B cell (primary cell): Measurements from ENCODE around the gene OR7G1. TPM values are rescaled to one million over a fixed set of nuclear protein-coding genes. Genes with fewer than 3 reads are reported as not detected.

Source experiments
- ATAC-seq: fragments of 200-7000 bp; cut with Tn5 transposase; one replicate; pipeline ENCODE4 v1.10.0; 2021; ENCODE audit warnings: low read depth, mild to moderate bottlenecking, moderate number of reproducible peaks, moderate library complexity
- CTCF ChIA-PET: fragments of 350-600 bp; sonication (Branson Sonifier 250); formaldehyde crosslinking; loops from one replicate; lab custom pipeline; 2021; ENCODE audit warnings: antibody characterized with exemption, inconsistent platforms; lab: Charles Lee
- POLR2A ChIA-PET: fragments of 350-600 bp; sonication (Branson Sonifier 250); formaldehyde crosslinking; loops from one replicate; lab custom pipeline; 2021; ENCODE audit warnings: antibody characterized with exemption; lab: Charles Lee
- DNase-seq: peaks from one replicate; pipeline ENCODE4 v3.0.0; 2013
- H2AFZ ChIP-seq: 2 replicates; pipeline ENCODE4 v1.6.1; 2012; ENCODE audit warnings: mild to moderate bottlenecking, low read depth, low read length; ENCODE audit not compliant: insufficient read depth, poor library complexity, severe bottlenecking
- H3K27ac ChIP-seq, 2 donors: 1 replicate in 1 of 2; 2 replicates in 1 of 2; pipeline ENCODE4 v1.5.1; 2012 to 2013; ENCODE audit warnings: low read length in 2 of 2, mild to moderate bottlenecking in 2 of 2, moderate library complexity in 1 of 2
- H3K27me3 ChIP-seq, 4 experiments: fragments of 200-600 bp in 1 of 4; sonication (generic) in 1 of 4; replicated peaks in 1 of 4; 1 replicate in 2 of 4; 2 replicates in 2 of 4; pipeline versions ENCODE4 v1.6.1 to v1.7.0; 2013 to 2016; ENCODE audit warnings: low read length in 3 of 4, mild to moderate bottlenecking in 2 of 4, mixed read lengths in 1 of 4, moderate library complexity in 1 of 4; ENCODE audit not compliant: insufficient read depth in 4 of 4, control insufficient read depth in 3 of 4; ENCODE audit errors: control extremely low read depth in 1 of 4
- H3K36me3 ChIP-seq, 2 experiments: replicated peaks in 1 of 2; 1 replicate in 1 of 2; 2 replicates in 1 of 2; pipeline versions ENCODE4 v1.6.1 to v1.7.1; 2013; ENCODE audit warnings: low read length in 1 of 2; ENCODE audit not compliant: insufficient read depth in 2 of 2, control insufficient read depth in 1 of 2; ENCODE audit errors: control extremely low read depth in 1 of 2, extremely low read depth in 1 of 2
- H3K4me1 ChIP-seq, 2 donors: fragments of 200-600 bp in 1 of 2; sonication (generic) in 1 of 2; 1 replicate in 1 of 2; 2 replicates in 1 of 2; pipeline versions ENCODE4 v1.5.1 to v1.6.1; 2013 to 2017; ENCODE audit warnings: low read length in 2 of 2; ENCODE audit not compliant: control insufficient read depth in 2 of 2, insufficient read depth in 2 of 2
- H3K4me2 ChIP-seq: replicated peaks from 2 replicates; pipeline ENCODE3; 2012; ENCODE audit warnings: mild to moderate bottlenecking, low read depth, low read length; ENCODE audit not compliant: poor library complexity, severe bottlenecking
- H3K4me3 ChIP-seq, 5 experiments: fragments of 200-600 bp in 1 of 5; sonication (generic) in 1 of 5; 1 replicate in 3 of 5; 2 replicates in 2 of 5; pipeline versions ENCODE4 v1.5.1 to v1.7.0; 2011 to 2016; ENCODE audit warnings: low read length in 4 of 5, mild to moderate bottlenecking in 4 of 5, low read depth in 2 of 5, control low read depth in 1 of 5, moderate library complexity in 1 of 5; ENCODE audit not compliant: insufficient read depth in 1 of 5; ENCODE audit errors: control extremely low read depth in 1 of 5, extremely low read depth in 1 of 5
- H3K79me2 ChIP-seq: fragments of 200-600 bp; sonication (generic); one replicate; pipeline ENCODE4 v1.6.0; 2016; ENCODE audit warnings: low read length; ENCODE audit not compliant: control insufficient read depth, insufficient read depth
- H3K9ac ChIP-seq: fragments of 200-600 bp; sonication (generic); 2 replicates; pipeline ENCODE4 v1.6.1; 2017; ENCODE audit warnings: mild to moderate bottlenecking, low read length, moderate library complexity
- H3K9me3 ChIP-seq, 3 donors: one replicate each; pipeline versions ENCODE4 v1.6.1 to v1.7.1; 2013; ENCODE audit warnings: low read length in 2 of 3; ENCODE audit not compliant: control insufficient read depth in 2 of 3, insufficient read depth in 1 of 3; ENCODE audit errors: control extremely low read depth in 1 of 3
- H4K20me1 ChIP-seq: 2 replicates; pipeline ENCODE4 v1.6.0; 2012; ENCODE audit warnings: mild to moderate bottlenecking, low read length; ENCODE audit not compliant: insufficient read depth, control insufficient read depth, poor library complexity, severe bottlenecking
- H3K27ac Mint-ChIP-seq: one replicate; pipeline ENCODE4 v1.8.0; 2021; ENCODE audit warnings: mixed read lengths
- H3K27me3 Mint-ChIP-seq: one replicate; pipeline ENCODE4 v1.8.0; 2021; ENCODE audit warnings: mixed read lengths
- H3K4me1 Mint-ChIP-seq: one replicate; pipeline ENCODE4 v1.8.0; 2021; ENCODE audit warnings: mixed read lengths
- H3K4me3 Mint-ChIP-seq: one replicate; pipeline ENCODE4 v1.8.0; 2021; ENCODE audit warnings: mixed read lengths
- H3K9me3 Mint-ChIP-seq: one replicate; pipeline ENCODE4 v1.8.0; 2022; ENCODE audit warnings: mixed read lengths; ENCODE audit not compliant: insufficient read depth
- EZH2 ChIP-seq: IDR thresholded peaks from 2 replicates; pipeline ENCODE4 v1.6.1; 2012; ENCODE audit warnings: borderline replicate concordance, low read depth, mild to moderate bottlenecking, moderate library complexity, low read length; ENCODE audit not compliant: insufficient read depth, poor library complexity, severe bottlenecking
- WGBS: methylation state at CpG from one replicate; pipeline ENCODE4 v1.1.5; 2013; ENCODE audit warnings: missing lambda C conversion rate; ENCODE audit not compliant: insufficient coverage; 5-methylcytosine and 5-hydroxymethylcytosine counted together
- intact Hi-C: fragments of 100-400 bp; cut with micrococcal nuclease; formaldehyde crosslinking; loops from one replicate; pipeline ENCODE4 v1.10.0; 2022
- polyA plus RNA-seq: library from polyadenylated mRNA; depleted of rRNA; stranded (reverse); fragments of >200 nt; gene quantifications from 2 replicates; pipeline ENCODE4 v1.2.3, GENCODE V29; 2012
- total RNA-seq, 2 donors: library from RNA; stranded (reverse); fragments of 120-200 nt in 1 of 2; gene quantifications; 1 replicate in 1 of 2; 2 replicates in 1 of 2; pipeline versions ENCODE4 v1.2.3 to v1.2.4, GENCODE V29; 2013 to 2022
- TF ChIP-seq, protein P1 (sequence below): fragments of 200-600 bp; IDR thresholded peaks from one replicate; pipeline ENCODE4 v1.8.0; 2022; ENCODE audit warnings: antibody characterized with exemption, mild to moderate bottlenecking

The OR7G1 gene
- total and polyA plus RNA-seq, 2 donors (not counting 1 experiment from before 2014, with no cell fraction given): not detected

GRCh38 chr19:9109959-9110358, 5.6 kb downstream of the OR7G1 start:
- ATAC-seq (no peak), DNase-seq (no peak)
- ChIA-PET POLR2A (no interaction called here), CTCF (no interaction called here)
- Mint-ChIP-seq H3K27me3 (peaks cover 20% of the 10 kb centered on the region), H3K27ac (no peak overlapping the region), H3K4me3 (no peak overlapping the region), H3K4me1 (no peaks in the 10 kb centered on the region), H3K9me3 (no peaks in the 10 kb centered on the region)
- no peaks in the 10 kb centered on the region for H3K4me1 ChIP-seq
- WGBS: 66% methylated on average over 2 of the region's 2 CpGs
- H3K4me2 ChIP-seq: no peak overlapping the region
- H3K79me2 ChIP-seq: no peaks in the 10 kb centered on the region
- H3K9me3 ChIP-seq: peaks cover 0 to 4% (median 0%) of the 10 kb centered on the region in 3 donors
- no peaks in the 10 kb centered on the region for H3K27me3 ChIP-seq
- H2AFZ ChIP-seq: no peak overlapping the region
- H3K9ac ChIP-seq: no peak overlapping the region
- intact Hi-C loops: no loop called here
- H4K20me1 ChIP-seq: no peaks in the 10 kb centered on the region
- no peak overlapping the region for H3K27ac ChIP-seq
- no peak overlapping the region for H3K4me3 ChIP-seq
- no peak for TF ChIP-seq EZH2
- TF ChIP-seq, protein P1, sequence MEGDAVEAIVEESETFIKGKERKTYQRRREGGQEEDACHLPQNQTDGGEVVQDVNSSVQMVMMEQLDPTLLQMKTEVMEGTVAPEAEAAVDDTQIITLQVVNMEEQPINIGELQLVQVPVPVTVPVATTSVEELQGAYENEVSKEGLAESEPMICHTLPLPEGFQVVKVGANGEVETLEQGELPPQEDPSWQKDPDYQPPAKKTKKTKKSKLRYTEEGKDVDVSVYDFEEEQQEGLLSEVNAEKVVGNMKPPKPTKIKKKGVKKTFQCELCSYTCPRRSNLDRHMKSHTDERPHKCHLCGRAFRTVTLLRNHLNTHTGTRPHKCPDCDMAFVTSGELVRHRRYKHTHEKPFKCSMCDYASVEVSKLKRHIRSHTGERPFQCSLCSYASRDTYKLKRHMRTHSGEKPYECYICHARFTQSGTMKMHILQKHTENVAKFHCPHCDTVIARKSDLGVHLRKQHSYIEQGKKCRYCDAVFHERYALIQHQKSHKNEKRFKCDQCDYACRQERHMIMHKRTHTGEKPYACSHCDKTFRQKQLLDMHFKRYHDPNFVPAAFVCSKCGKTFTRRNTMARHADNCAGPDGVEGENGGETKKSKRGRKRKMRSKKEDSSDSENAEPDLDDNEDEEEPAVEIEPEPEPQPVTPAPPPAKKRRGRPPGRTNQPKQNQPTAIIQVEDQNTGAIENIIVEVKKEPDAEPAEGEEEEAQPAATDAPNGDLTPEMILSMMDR: no peak
- no peaks in the 10 kb centered on the region for H3K36me3 ChIP-seq

- Histone ChIP-seq H4K20me1 (no peaks in the 10 kb centered on the region), H2AFZ (no peak within 1 kb of the TSS), H3K9ac (no peak within 1 kb of the TSS), H3K79me2 (no peaks in the 10 kb centered on the region), H3K27me3 (no peaks in the 10 kb centered on the region), H3K4me1 (no peaks in the 10 kb centered on the region), H3K4me2 (no peak within 1 kb of the TSS), H3K36me3 (no peaks in the 10 kb centered on the region), H3K9me3 (peaks cover 0 to 4% (median 0%) of the 10 kb centered on the region in 3 donors), H3K4me3 (no peak within 1 kb of the TSS), H3K27ac (no peak within 1 kb of the TSS)
- intact Hi-C loops: no loop called here
- TF ChIP-seq, protein P1: no peak
- no peak for TF ChIP-seq EZH2
- ATAC-seq (no peak), DNase-seq (no peak)
- no peak within 1 kb of the TSS for H3K27ac Mint-ChIP-seq
- ChIA-PET POLR2A (no interaction called here), CTCF (interaction anchor here (0.7 kb wide), 1 partner anchor 11 kb away, joined by 3 read pairs; no protein-coding TSS in a partner anchor)
- H3K27me3 Mint-ChIP-seq: peaks cover 26% of the 10 kb centered on the region
- H3K4me1 Mint-ChIP-seq: no peaks in the 10 kb centered on the region
- H3K9me3 Mint-ChIP-seq: no peaks in the 10 kb centered on the region
- H3K4me3 Mint-ChIP-seq: no peak within 1 kb of the TSS
- WGBS: 75% methylated on average over 1 of the region's 8 CpGs
These were observed 8.2 kb downstream of the OR7G1 start, which contains the start of gene OR7G2 for GRCh38 chr19:9107375-9107774. Gene OR7G2 (minus strand): TSS chr19:9107475. CDS start chr19:9103243, 4,232 bp downstream.
